ENCODE results near the gene CACNG7.

GRCh38 chr19:53870485-53870844, 38.6 kb upstream of the CACNG7 start:
- TF ChIP-seq CTCF (conservative IDR thresholded peaks at IDR 0.05; ENCODE audit: low read depth, low read length), result no peak
- TF ChIP-seq EZH2 (IDR thresholded peaks at IDR 0.05; ENCODE audit: low read length, unreplicated experiment), result no peak

Data from PC-3 (cell line).